ENCODE measurements around the gene TNFSF13B. TPM values are rescaled to one million over a fixed set of nuclear protein-coding genes. Genes with fewer than 3 reads are reported as not detected.

Gene TNFSF13B
- total RNA-seq, 2 experiments from 2014 or later: 2.8 to 4.4 TPM

- H3K36me3 Mint-ChIP-seq (ENCODE audit: low read depth): no peaks in the 10 kb centered on the region
- intact Hi-C loops (cut with micrococcal nuclease): no loop called here
- TF ChIP-seq CTCF (IDR thresholded peaks at IDR 0.05): no peak
- H3K9me3 Mint-ChIP-seq: no peaks in the 10 kb centered on the region
- DNase-seq: no peak
- H3K27ac Mint-ChIP-seq: no peak overlapping the region
- ATAC-seq: no peak
- ChIA-PET POLR2A (no interaction called here), CTCF (interaction anchor here (0.6 to 2.0 kb wide), 8 partner anchors 30 to 637 kb away, joined by 3 to 7 read pairs (median 3); no protein-coding TSS in a partner anchor)
- H3K4me3 Mint-ChIP-seq: no peak overlapping the region
- peaks cover 11% of the 10 kb centered on the region for H3K27me3 Mint-ChIP-seq
- peaks cover 2% of the 10 kb centered on the region for H3K4me1 Mint-ChIP-seq (ENCODE audit: low read depth)
These were observed 53.5 kb downstream of the TNFSF13B start for GRCh38 chr13:108323031-108323430.

GRCh38 chr13:108325863-108326262, 56.3 kb downstream of the TNFSF13B start:
- Mint-ChIP-seq H3K9me3 (no peaks in the 10 kb centered on the region), H3K27me3 (peaks cover 17% of the 10 kb centered on the region), H3K4me3 (no peak overlapping the region), H3K27ac (no peak overlapping the region), H3K36me3 (ENCODE audit: low read depth) (no peaks in the 10 kb centered on the region), H3K4me1 (ENCODE audit: low read depth) (peaks cover 2% of the 10 kb centered on the region)
- DNase-seq: no peak
- intact Hi-C loops (cut with micrococcal nuclease): loop anchor here (5.0 kb wide), 1 partner anchor 571 kb away; no protein-coding TSS in a partner anchor
- POLR2A ChIA-PET: interaction anchor here (0.6 kb wide), 1 partner anchor 220 kb away, joined by 3 read pairs; no protein-coding TSS in a partner anchor
- ATAC-seq: no peak
- CTCF ChIA-PET: interaction anchor here (1.1 kb wide), 1 partner anchor 570 kb away, joined by 3 read pairs; no protein-coding TSS in a partner anchor
- no peak for TF ChIP-seq CTCF (IDR thresholded peaks at IDR 0.05)

- ChIA-PET POLR2A (interaction anchor here (0.6 kb wide), 1 partner anchor 220 kb away, joined by 3 read pairs; no protein-coding TSS in a partner anchor), CTCF (interaction anchor here (1.1 kb wide), 1 partner anchor 569 kb away, joined by 3 read pairs; no protein-coding TSS in a partner anchor)
- Mint-ChIP-seq H3K27ac (no peak overlapping the region), H3K4me1 (ENCODE audit: low read depth) (peaks cover 2% of the 10 kb centered on the region), H3K4me3 (no peak overlapping the region), H3K9me3 (no peaks in the 10 kb centered on the region), H3K36me3 (ENCODE audit: low read depth) (no peaks in the 10 kb centered on the region), H3K27me3 (peaks cover 17% of the 10 kb centered on the region)
- TF ChIP-seq CTCF (IDR thresholded peaks at IDR 0.05): no peak
- ATAC-seq (peak; percentile 30), DNase-seq (no peak)
- intact Hi-C loops (cut with micrococcal nuclease): loop anchor here (5.0 kb wide), 1 partner anchor 571 kb away; no protein-coding TSS in a partner anchor
These were observed 56.8 kb downstream of the TNFSF13B start for GRCh38 chr13:108326309-108326708.

GRCh38 chr13:108328848-108329247, 59.3 kb downstream of the TNFSF13B start:
- H3K4me3 Mint-ChIP-seq: no peak overlapping the region
- intact Hi-C loops (cut with micrococcal nuclease): loop anchor here (5.0 kb wide), 1 partner anchor 568 kb away; no protein-coding TSS in a partner anchor
- ATAC-seq (no peak), DNase-seq (no peak)
- ChIA-PET POLR2A (interaction anchor here (1.0 kb wide), 1 partner anchor 14 kb away, joined by 3 read pairs; no protein-coding TSS in a partner anchor), CTCF (interaction anchor here (1.4 kb wide), 1 partner anchor 48 kb away, joined by 3 read pairs; no protein-coding TSS in a partner anchor)
- peaks cover 10% of the 10 kb centered on the region for H3K27me3 Mint-ChIP-seq
- H3K9me3 Mint-ChIP-seq: no peaks in the 10 kb centered on the region
- no peaks in the 10 kb centered on the region for H3K36me3 Mint-ChIP-seq (ENCODE audit: low read depth)
- TF ChIP-seq CTCF (IDR thresholded peaks at IDR 0.05): no peak
- H3K27ac Mint-ChIP-seq: no peak overlapping the region
- H3K4me1 Mint-ChIP-seq (ENCODE audit: low read depth): peaks cover 2% of the 10 kb centered on the region

- Mint-ChIP-seq H3K4me1 (ENCODE audit: low read depth) (no peaks in the 10 kb centered on the region), H3K27ac (no peak overlapping the region), H3K27me3 (peaks cover 10% of the 10 kb centered on the region), H3K36me3 (ENCODE audit: low read depth) (no peaks in the 10 kb centered on the region), H3K9me3 (no peaks in the 10 kb centered on the region), H3K4me3 (no peak overlapping the region)
- CTCF ChIA-PET: no interaction called here
- no peak for DNase-seq
- no peak for ATAC-seq
- POLR2A ChIA-PET: no interaction called here
- intact Hi-C loops (cut with micrococcal nuclease): no loop called here
- TF ChIP-seq CTCF (IDR thresholded peaks at IDR 0.05): no peak
These were observed 63.3 kb downstream of the TNFSF13B start for GRCh38 chr13:108332791-108333190.
